ENCODE results near the gene SORBS1. TPM values are rescaled to one million over a fixed set of nuclear protein-coding genes. Genes with fewer than 3 reads are reported as not detected.

SORBS1 gene
- polyA plus RNA-seq, 1 donor from 2014 or later, result 39.5 TPM

- Histone ChIP-seq H3K27me3 (ENCODE audit: insufficient read depth, low read depth, low read length) (no peaks in the 10 kb centered on the region), H3K36me3 (ENCODE audit: insufficient read depth, low read length) (no peaks in the 10 kb centered on the region), H4K20me1 (ENCODE audit: insufficient read depth) (no peaks in the 10 kb centered on the region), H3F3A (ENCODE audit: insufficient read depth, low read length, poor library complexity, severe bottlenecking) (no peaks in the 10 kb centered on the region), H2AFZ (ENCODE audit: low read depth, low read length) (no peak overlapping the region), H3K9ac (ENCODE audit: low read length) (no peak overlapping the region), H3K27ac (ENCODE audit: low read length) (no peak overlapping the region), H3K9me3 (ENCODE audit: low read length) (no peaks in the 10 kb centered on the region), H3K79me2 (replicated peaks; ENCODE audit: insufficient read depth, low read length) (no peaks in the 10 kb centered on the region), H3K4me2 (ENCODE audit: low read length) (no peak overlapping the region), H3K9me2 (ENCODE audit: insufficient read depth, low read length) (no peaks in the 10 kb centered on the region), H3K4me3 (ENCODE audit: low read length) (no peak overlapping the region)
- TF ChIP-seq EP300 (conservative IDR thresholded peaks at IDR 0.05; ENCODE audit: poor library complexity, severe bottlenecking) (no peak), MXI1 (conservative IDR thresholded peaks at IDR 0.05; ENCODE audit: poor library complexity, severe bottlenecking) (no peak), RAD21 (conservative IDR thresholded peaks at IDR 0.05) (no peak), POLR2AphosphoS5 (IDR thresholded peaks at IDR 0.05) (no peak), CTCF (IDR thresholded peaks at IDR 0.05; ENCODE audit: poor library complexity, severe bottlenecking) (no peak), TAF1 (IDR thresholded peaks at IDR 0.05; ENCODE audit: low read depth) (no peak), EZH2 (IDR thresholded peaks at IDR 0.05; ENCODE audit: borderline replicate concordance, insufficient read depth, low read length, poor library complexity, severe bottlenecking) (no peak), SMC3 (conservative IDR thresholded peaks at IDR 0.05; ENCODE audit: poor library complexity) (no peak), REST (IDR thresholded peaks at IDR 0.05; ENCODE audit: borderline replicate concordance) (no peak)
Observed at GRCh38 chr10:95543459-95543858, 17.7 kb downstream of the SORBS1 start.

- Histone ChIP-seq H3K4me2 (ENCODE audit: low read length) (no peak overlapping the region), H3K79me2 (replicated peaks; ENCODE audit: insufficient read depth, low read length) (no peaks in the 10 kb centered on the region), H3K9ac (ENCODE audit: low read length) (no peak overlapping the region), H3F3A (ENCODE audit: insufficient read depth, low read length, poor library complexity, severe bottlenecking) (no peaks in the 10 kb centered on the region), H4K20me1 (ENCODE audit: insufficient read depth) (no peaks in the 10 kb centered on the region), H3K9me2 (ENCODE audit: insufficient read depth, low read length) (no peaks in the 10 kb centered on the region), H3K27me3 (ENCODE audit: insufficient read depth, low read depth, low read length) (no peaks in the 10 kb centered on the region), H3K4me3 (ENCODE audit: low read length) (no peak overlapping the region), H2AFZ (ENCODE audit: low read depth, low read length) (no peak overlapping the region), H3K9me3 (ENCODE audit: low read length) (no peaks in the 10 kb centered on the region), H3K36me3 (ENCODE audit: insufficient read depth, low read length) (no peaks in the 10 kb centered on the region), H3K27ac (ENCODE audit: low read length) (no peak overlapping the region)
- no peak for TF ChIP-seq REST (IDR thresholded peaks at IDR 0.05; ENCODE audit: borderline replicate concordance)
- no peak for TF ChIP-seq SMC3 (conservative IDR thresholded peaks at IDR 0.05; ENCODE audit: poor library complexity)
- TF ChIP-seq MXI1 (conservative IDR thresholded peaks at IDR 0.05; ENCODE audit: poor library complexity, severe bottlenecking), result no peak
- no peak for TF ChIP-seq CTCF (IDR thresholded peaks at IDR 0.05; ENCODE audit: poor library complexity, severe bottlenecking)
- no peak for TF ChIP-seq TAF1 (IDR thresholded peaks at IDR 0.05; ENCODE audit: low read depth)
- TF ChIP-seq EZH2 (IDR thresholded peaks at IDR 0.05; ENCODE audit: borderline replicate concordance, insufficient read depth, low read length, poor library complexity, severe bottlenecking), result no peak
- TF ChIP-seq RAD21 (conservative IDR thresholded peaks at IDR 0.05), result no peak
- TF ChIP-seq EP300 (conservative IDR thresholded peaks at IDR 0.05; ENCODE audit: poor library complexity, severe bottlenecking), result no peak
- no peak for TF ChIP-seq POLR2AphosphoS5 (IDR thresholded peaks at IDR 0.05)
Observed at GRCh38 chr10:95542761-95543160, 18.4 kb downstream of the SORBS1 start.

Data from neural cell (in vitro differentiated cells).